Esophagus squamous epithelium (tissue), 4 donors: ENCODE measurements around the gene NFATC4.

Source experiments
- CTCF ChIP-seq, 6 experiments: fragments of 450-650 bp in 4 of 6; fragments of 200-600 bp in 2 of 6; sonication (generic) in 2 of 6; IDR thresholded peaks; one replicate each; pipeline ENCODE4 v1.5.1; 2016 to 2019; ENCODE audit warnings: antibody characterized with exemption in 6 of 6, mild to moderate bottlenecking in 4 of 6, moderate library complexity in 4 of 6
- POLR2A ChIP-seq, 4 donors: fragments of 450-650 bp; IDR thresholded peaks; one replicate each; pipeline ENCODE4 v1.6.1; 2017; ENCODE audit warnings: antibody characterized with exemption in 4 of 4, mild to moderate bottlenecking in 4 of 4, moderate library complexity in 3 of 4

DNA sequence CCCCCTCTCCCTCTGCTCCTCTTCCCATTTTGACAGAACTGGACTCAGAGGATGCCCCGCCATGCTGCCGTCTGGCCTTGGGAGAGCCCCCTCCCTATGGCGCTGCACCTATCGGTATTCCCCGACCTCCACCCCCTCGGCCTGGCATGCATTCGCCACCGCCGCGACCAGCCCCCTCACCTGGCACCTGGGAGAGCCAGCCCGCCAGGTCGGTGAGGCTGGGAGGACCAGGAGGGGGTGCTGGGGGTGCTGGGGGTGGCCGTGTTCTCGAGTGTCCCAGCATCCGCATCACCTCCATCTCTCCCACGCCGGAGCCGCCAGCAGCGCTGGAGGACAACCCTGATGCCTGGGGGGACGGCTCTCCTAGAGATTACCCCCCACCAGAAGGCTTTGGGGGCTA, 1.5 kb downstream of the NFATC4 start:
- no peak for TF ChIP-seq CTCF (IDR thresholded peaks at IDR 0.05)
- TF ChIP-seq POLR2A (IDR thresholded peaks at IDR 0.05): no peak
